ENCODE data around the gene SPTBN4.
"Not testable (repeated sequence)": the region's sequence is repeated elsewhere in the genome, so short reads cannot be mapped to it uniquely, and the experiment has no call there.

The SPTBN4 gene

GRCh38 chr19:40543029-40543597 lies 76.3 kb downstream of the SPTBN4 start:
- H3K27me3 ChIP-seq (replicated peaks; ENCODE audit: control insufficient read depth, insufficient read depth, low read length), result no peaks in the 10 kb centered on the region
- H3K4me1 ChIP-seq (ENCODE audit: control insufficient read depth, insufficient read depth, low read length), result peaks cover 5% of the 10 kb centered on the region
- DNase-seq (ENCODE audit: low read depth), result no peak
- no peaks in the 10 kb centered on the region for H3K36me3 ChIP-seq (ENCODE audit: control insufficient read depth, insufficient read depth, low read length, severe bottlenecking)
- H3K9ac ChIP-seq (ENCODE audit: low read length), result no peak overlapping the region
- no peak overlapping the region for H3K4me3 ChIP-seq (ENCODE audit: low read length)
- H3K9me3 ChIP-seq (ENCODE audit: control insufficient read depth, low read length), result no peaks in the 10 kb centered on the region

DNA sequence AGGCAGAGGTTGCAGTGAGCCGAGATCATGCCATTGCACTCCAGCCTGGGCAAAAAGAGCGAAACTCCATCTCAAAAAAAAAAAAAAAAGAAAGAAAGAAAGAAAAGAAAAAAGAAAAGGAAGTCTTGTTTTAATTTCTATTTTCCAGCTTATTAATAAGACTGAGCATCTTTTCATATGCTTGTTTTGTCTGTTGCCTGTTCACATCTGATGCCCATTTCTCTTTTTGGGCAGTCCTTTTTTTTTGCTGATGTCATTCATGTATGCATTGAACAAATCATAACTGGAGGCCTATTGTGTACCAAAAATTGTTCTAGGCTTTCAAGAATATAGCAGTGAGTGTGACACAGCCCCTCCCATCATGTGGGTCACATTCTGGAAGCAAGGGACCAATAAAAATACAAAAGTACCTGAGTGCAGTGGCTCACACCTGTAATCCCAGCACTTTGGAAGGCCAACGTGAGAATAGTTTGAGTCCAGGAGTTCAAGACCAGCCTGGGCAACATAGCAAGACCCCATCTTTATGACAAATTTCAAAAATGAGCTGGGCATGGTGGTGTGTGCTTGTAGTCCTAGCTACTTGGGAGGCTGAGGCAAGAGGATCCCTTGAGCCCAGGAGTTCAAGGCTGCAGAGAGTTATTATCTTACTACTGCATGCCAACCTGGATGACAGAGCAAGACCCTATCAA lies 79.5 kb downstream of the SPTBN4 start:
- H3K36me3 ChIP-seq (ENCODE audit: control insufficient read depth, insufficient read depth, low read length, severe bottlenecking); H3K9ac ChIP-seq (ENCODE audit: low read length); H3K4me3 ChIP-seq (ENCODE audit: low read length); DNase-seq (ENCODE audit: low read depth); H3K4me1 ChIP-seq (ENCODE audit: control insufficient read depth, insufficient read depth, low read length); H3K9me3 ChIP-seq (ENCODE audit: control insufficient read depth, low read length): not testable (repeated sequence)
- H3K27me3 ChIP-seq (replicated peaks; ENCODE audit: control insufficient read depth, insufficient read depth, low read length), result peaks cover 24% of the 10 kb centered on the region

GRCh38 chr19:40547190-40547589 lies 80.4 kb downstream of the SPTBN4 start:
- not testable (repeated sequence) for DNase-seq (ENCODE audit: low read depth); H3K4me1 ChIP-seq (ENCODE audit: control insufficient read depth, insufficient read depth, low read length); H3K4me3 ChIP-seq (ENCODE audit: low read length); H3K36me3 ChIP-seq (ENCODE audit: control insufficient read depth, insufficient read depth, low read length, severe bottlenecking); H3K9ac ChIP-seq (ENCODE audit: low read length); H3K9me3 ChIP-seq (ENCODE audit: control insufficient read depth, low read length)
- peaks cover 25% of the 10 kb centered on the region for H3K27me3 ChIP-seq (replicated peaks; ENCODE audit: control insufficient read depth, insufficient read depth, low read length)

DNA sequence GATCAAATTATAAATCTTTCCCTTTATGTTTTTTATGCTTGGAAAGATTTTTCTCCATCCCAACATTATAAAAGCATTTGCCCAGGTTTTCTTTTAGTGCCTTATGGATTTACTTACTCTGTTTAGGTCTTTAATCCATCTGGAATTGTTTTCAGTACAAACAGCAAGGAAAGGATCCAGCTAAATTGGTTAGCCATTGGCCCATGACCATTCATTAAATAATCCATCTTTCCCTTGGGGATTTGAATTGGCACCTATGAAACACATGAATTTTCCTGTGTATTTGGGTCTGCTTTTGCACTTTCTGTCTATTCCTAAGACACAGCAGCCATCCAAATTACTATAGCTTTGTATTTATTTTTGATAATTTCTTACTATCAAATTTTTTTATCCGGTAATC lies 81.0 kb downstream of the SPTBN4 start:
- Histone ChIP-seq H3K9me3 (ENCODE audit: control insufficient read depth, low read length) (no peaks in the 10 kb centered on the region), H3K4me1 (ENCODE audit: control insufficient read depth, insufficient read depth, low read length) (no peaks in the 10 kb centered on the region), H3K36me3 (ENCODE audit: control insufficient read depth, insufficient read depth, low read length, severe bottlenecking) (no peaks in the 10 kb centered on the region), H3K4me3 (ENCODE audit: low read length) (no peak overlapping the region), H3K9ac (ENCODE audit: low read length) (no peak overlapping the region), H3K27me3 (replicated peaks; ENCODE audit: control insufficient read depth, insufficient read depth, low read length) (peaks cover 30% of the 10 kb centered on the region)
- no peak for DNase-seq (ENCODE audit: low read depth)

GRCh38 chr19:40549007-40549708 lies 82.4 kb downstream of the SPTBN4 start:
- Histone ChIP-seq H3K4me3 (ENCODE audit: low read length) (no peak overlapping the region), H3K4me1 (ENCODE audit: control insufficient read depth, insufficient read depth, low read length) (no peaks in the 10 kb centered on the region), H3K36me3 (ENCODE audit: control insufficient read depth, insufficient read depth, low read length, severe bottlenecking) (no peaks in the 10 kb centered on the region), H3K9me3 (ENCODE audit: control insufficient read depth, low read length) (no peaks in the 10 kb centered on the region), H3K9ac (ENCODE audit: low read length) (no peak overlapping the region), H3K27me3 (replicated peaks; ENCODE audit: control insufficient read depth, insufficient read depth, low read length) (peaks cover 43% of the 10 kb centered on the region)
- DNase-seq (ENCODE audit: low read depth), result peak; percentile 41

- peaks cover 59% of the 10 kb centered on the region for H3K27me3 ChIP-seq (replicated peaks; ENCODE audit: control insufficient read depth, insufficient read depth, low read length)
- H3K4me3 ChIP-seq (ENCODE audit: low read length), result no peak overlapping the region
- no peak overlapping the region for H3K9ac ChIP-seq (ENCODE audit: low read length)
- no peaks in the 10 kb centered on the region for H3K4me1 ChIP-seq (ENCODE audit: control insufficient read depth, insufficient read depth, low read length)
- DNase-seq (ENCODE audit: low read depth), result no peak
- no peaks in the 10 kb centered on the region for H3K36me3 ChIP-seq (ENCODE audit: control insufficient read depth, insufficient read depth, low read length, severe bottlenecking)
- H3K9me3 ChIP-seq (ENCODE audit: control insufficient read depth, low read length), result no peaks in the 10 kb centered on the region
Measured at GRCh38 chr19:40550951-40551350, 84.2 kb downstream of the SPTBN4 start.

GRCh38 chr19:40552848-40553247 lies 86.0 kb downstream of the SPTBN4 start:
- no peaks in the 10 kb centered on the region for H3K9me3 ChIP-seq (ENCODE audit: control insufficient read depth, low read length)
- no peaks in the 10 kb centered on the region for H3K4me1 ChIP-seq (ENCODE audit: control insufficient read depth, insufficient read depth, low read length)
- peaks cover 63% of the 10 kb centered on the region for H3K27me3 ChIP-seq (replicated peaks; ENCODE audit: control insufficient read depth, insufficient read depth, low read length)
- no peak overlapping the region for H3K4me3 ChIP-seq (ENCODE audit: low read length)
- DNase-seq (ENCODE audit: low read depth), result no peak
- H3K9ac ChIP-seq (ENCODE audit: low read length), result no peak overlapping the region
- no peaks in the 10 kb centered on the region for H3K36me3 ChIP-seq (ENCODE audit: control insufficient read depth, insufficient read depth, low read length, severe bottlenecking)

- DNase-seq (ENCODE audit: low read depth), result no peak
- Histone ChIP-seq H3K4me3 (ENCODE audit: low read length) (no peak overlapping the region), H3K9me3 (ENCODE audit: control insufficient read depth, low read length) (no peaks in the 10 kb centered on the region), H3K36me3 (ENCODE audit: control insufficient read depth, insufficient read depth, low read length, severe bottlenecking) (no peaks in the 10 kb centered on the region), H3K4me1 (ENCODE audit: control insufficient read depth, insufficient read depth, low read length) (no peaks in the 10 kb centered on the region), H3K27me3 (replicated peaks; ENCODE audit: control insufficient read depth, insufficient read depth, low read length) (peaks cover 59% of the 10 kb centered on the region), H3K9ac (ENCODE audit: low read length) (no peak overlapping the region)
Measured at GRCh38 chr19:40553885-40554857, 87.4 kb downstream of the SPTBN4 start.

GRCh38 chr19:40555978-40556689 lies 89.3 kb downstream of the SPTBN4 start:
- Histone ChIP-seq H3K27me3 (replicated peaks; ENCODE audit: control insufficient read depth, insufficient read depth, low read length) (peaks cover 50% of the 10 kb centered on the region), H3K36me3 (ENCODE audit: control insufficient read depth, insufficient read depth, low read length, severe bottlenecking) (no peaks in the 10 kb centered on the region), H3K4me3 (ENCODE audit: low read length) (no peak overlapping the region), H3K9me3 (ENCODE audit: control insufficient read depth, low read length) (no peaks in the 10 kb centered on the region), H3K4me1 (ENCODE audit: control insufficient read depth, insufficient read depth, low read length) (no peaks in the 10 kb centered on the region), H3K9ac (ENCODE audit: low read length) (no peak overlapping the region)
- DNase-seq (ENCODE audit: low read depth), result no peak

DNA sequence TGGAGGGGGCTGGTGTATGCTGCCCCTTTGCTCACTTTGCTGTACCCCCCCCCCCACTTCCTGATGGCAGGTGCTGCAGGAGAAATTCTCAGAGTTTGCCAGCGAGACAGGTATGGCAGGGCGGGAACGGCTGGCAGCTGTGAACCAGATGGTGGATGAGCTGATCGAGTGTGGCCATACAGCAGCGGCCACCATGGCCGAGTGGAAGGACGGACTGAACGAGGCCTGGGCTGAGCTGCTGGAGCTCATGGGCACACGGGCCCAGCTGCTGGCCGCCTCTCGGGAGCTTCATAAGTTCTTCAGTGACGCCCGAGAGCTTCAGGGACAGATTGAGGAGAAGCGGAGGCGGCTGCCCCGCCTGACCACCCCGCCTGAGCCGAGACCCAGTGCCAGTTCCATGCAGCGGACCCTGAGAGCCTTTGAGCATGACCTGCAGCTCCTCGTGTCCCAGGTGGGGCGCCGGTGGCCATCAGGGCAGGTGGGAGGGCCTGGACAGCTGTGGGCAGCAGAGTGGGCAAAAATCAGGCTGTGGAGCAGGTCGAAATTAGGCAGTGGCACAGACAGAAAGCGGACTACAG lies 90.2 kb downstream of the SPTBN4 start:
- peaks cover 49% of the 10 kb centered on the region for H3K27me3 ChIP-seq (replicated peaks; ENCODE audit: control insufficient read depth, insufficient read depth, low read length)
- no peaks in the 10 kb centered on the region for H3K9me3 ChIP-seq (ENCODE audit: control insufficient read depth, low read length)
- no peaks in the 10 kb centered on the region for H3K4me1 ChIP-seq (ENCODE audit: control insufficient read depth, insufficient read depth, low read length)
- DNase-seq (ENCODE audit: low read depth), result no peak
- no peaks in the 10 kb centered on the region for H3K36me3 ChIP-seq (ENCODE audit: control insufficient read depth, insufficient read depth, low read length, severe bottlenecking)
- H3K4me3 ChIP-seq (ENCODE audit: low read length), result no peak overlapping the region
- H3K9ac ChIP-seq (ENCODE audit: low read length), result no peak overlapping the region
